Measurements from ENCODE around the gene WDR44.

DNA sequence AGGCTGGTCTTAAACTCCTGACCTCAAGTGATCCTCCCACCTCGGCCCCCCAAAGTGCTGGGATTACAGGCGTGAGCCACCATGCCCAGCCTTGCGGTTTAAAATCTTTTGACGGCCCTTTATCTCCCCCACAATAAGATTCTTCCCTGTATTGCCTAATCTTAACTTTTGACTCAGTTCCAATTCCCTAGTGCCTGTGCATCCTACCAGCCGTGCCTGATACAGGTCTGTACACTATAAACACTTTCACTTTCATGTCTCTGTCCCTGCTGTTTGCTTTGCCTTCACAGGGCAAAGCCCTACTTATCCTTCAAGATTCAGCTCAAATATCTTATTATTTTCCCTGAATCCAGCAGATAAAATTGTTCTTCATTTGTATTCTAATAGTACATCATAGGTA lies 74.6 kb downstream of the WDR44 start:
- TF ChIP-seq GATA2 (IDR thresholded peaks at IDR 0.05; ENCODE audit: low read depth, low read length) (no peak), GATA3 (IDR thresholded peaks at IDR 0.05; ENCODE audit: low read depth, low read length) (no peak)

Data from SH-SY5Y (cell line).